ENCODE results near the gene GFRAL.

DNA sequence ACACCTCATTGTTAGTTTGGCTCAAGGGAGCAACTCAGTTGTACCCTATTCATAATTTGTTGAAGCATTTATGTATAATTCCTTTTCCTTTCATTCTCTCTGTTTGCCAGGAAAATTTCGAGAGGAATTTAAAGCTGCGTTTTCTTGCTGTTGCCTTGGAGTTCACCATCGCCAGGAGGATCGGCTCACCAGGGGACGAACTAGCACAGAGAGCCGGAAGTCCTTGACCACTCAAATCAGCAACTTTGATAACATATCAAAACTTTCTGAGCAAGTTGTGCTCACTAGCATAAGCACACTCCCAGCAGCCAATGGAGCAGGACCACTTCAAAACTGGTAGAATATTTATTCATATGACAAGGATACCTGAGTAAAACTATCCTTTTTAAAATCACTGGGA is 45.2 kb upstream of the GFRAL start:
- TF ChIP-seq, protein P1, sequence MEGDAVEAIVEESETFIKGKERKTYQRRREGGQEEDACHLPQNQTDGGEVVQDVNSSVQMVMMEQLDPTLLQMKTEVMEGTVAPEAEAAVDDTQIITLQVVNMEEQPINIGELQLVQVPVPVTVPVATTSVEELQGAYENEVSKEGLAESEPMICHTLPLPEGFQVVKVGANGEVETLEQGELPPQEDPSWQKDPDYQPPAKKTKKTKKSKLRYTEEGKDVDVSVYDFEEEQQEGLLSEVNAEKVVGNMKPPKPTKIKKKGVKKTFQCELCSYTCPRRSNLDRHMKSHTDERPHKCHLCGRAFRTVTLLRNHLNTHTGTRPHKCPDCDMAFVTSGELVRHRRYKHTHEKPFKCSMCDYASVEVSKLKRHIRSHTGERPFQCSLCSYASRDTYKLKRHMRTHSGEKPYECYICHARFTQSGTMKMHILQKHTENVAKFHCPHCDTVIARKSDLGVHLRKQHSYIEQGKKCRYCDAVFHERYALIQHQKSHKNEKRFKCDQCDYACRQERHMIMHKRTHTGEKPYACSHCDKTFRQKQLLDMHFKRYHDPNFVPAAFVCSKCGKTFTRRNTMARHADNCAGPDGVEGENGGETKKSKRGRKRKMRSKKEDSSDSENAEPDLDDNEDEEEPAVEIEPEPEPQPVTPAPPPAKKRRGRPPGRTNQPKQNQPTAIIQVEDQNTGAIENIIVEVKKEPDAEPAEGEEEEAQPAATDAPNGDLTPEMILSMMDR (IDR thresholded peaks at IDR 0.05) = no peak
- no peak for TF ChIP-seq EZH2 (IDR thresholded peaks at IDR 0.05)
- no peak for TF ChIP-seq EZH2phosphoT487 (IDR thresholded peaks at IDR 0.05)
